GM12891 (cell line): ENCODE results near the gene SAC3D1.

Experiments used
- POLR2A ChIP-seq: IDR thresholded peaks from 2 replicates; pipeline ENCODE4 v1.6.1; 2011; ENCODE audit warnings: low read depth, low read length, control low read depth
- TAF1 ChIP-seq: IDR thresholded peaks from 2 replicates; pipeline ENCODE4 v1.6.1; 2011; ENCODE audit warnings: low read depth, low read length, control low read depth

DNA sequence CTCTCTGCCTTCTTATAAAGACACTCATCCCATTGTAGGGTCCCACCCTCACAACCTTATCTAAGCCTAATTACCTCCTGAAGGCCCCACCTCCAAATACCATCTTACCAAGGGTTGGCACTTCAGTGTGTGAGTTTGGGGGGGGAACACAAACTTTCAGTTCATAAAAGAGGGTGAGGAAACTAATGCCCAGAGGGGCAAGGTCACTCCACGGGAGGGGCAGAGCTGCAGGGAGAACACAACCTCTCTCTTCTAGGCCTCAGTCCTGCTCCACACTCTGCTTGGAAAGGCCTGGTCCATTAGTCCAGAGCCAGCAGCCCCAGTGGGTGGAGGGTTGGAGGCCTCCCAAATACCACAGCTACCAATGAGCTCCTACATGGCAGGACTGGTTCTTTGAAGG, 41.5 kb upstream of the SAC3D1 start:
- TF ChIP-seq TAF1 (no peak), POLR2A (no peak)
